ENCODE measurements around the gene CDS2.

- TF ChIP-seq ZNF416 (tag by site-specific recombination; IDR thresholded peaks at IDR 0.05) = no peak
- TF ChIP-seq ZNF560 (tag by site-specific recombination; IDR thresholded peaks at IDR 0.05; ENCODE audit: borderline replicate concordance) = no peak
These were observed 7.2 kb upstream of the CDS2 start, which contains the start of gene PCNA for GRCh38 chr20:5119435-5120184.

Data from HEK293 (cell line).